Ishikawa (cell line): ENCODE results near the gene MXRA8.

Source experiments
- CEBPB ChIP-seq: IDR thresholded peaks from 2 replicates; pipeline ENCODE4 v1.6.1; 2012
- CREB1 ChIP-seq: IDR thresholded peaks from 2 replicates; pipeline ENCODE4 v1.6.1; 2012; ENCODE audit warnings: low read depth
- EGR1 ChIP-seq: IDR thresholded peaks from 2 replicates; pipeline ENCODE4 v1.6.1; 2012
- EP300 ChIP-seq: IDR thresholded peaks from 2 replicates; pipeline ENCODE4 v1.6.1; 2012; ENCODE audit warnings: borderline replicate concordance
- FOXM1 ChIP-seq: IDR thresholded peaks from 2 replicates; pipeline ENCODE4 v1.6.1; 2012; ENCODE audit warnings: low read depth, borderline replicate concordance
- MAX ChIP-seq: IDR thresholded peaks from 2 replicates; pipeline ENCODE4 v1.6.1; 2012
- NFIC ChIP-seq: IDR thresholded peaks from 2 replicates; pipeline ENCODE4 v1.6.1; 2012
- RAD21 ChIP-seq: IDR thresholded peaks from 2 replicates; pipeline ENCODE4 v1.6.1; 2012; ENCODE audit warnings: low read depth
- TAF1 ChIP-seq: IDR thresholded peaks from 2 replicates; pipeline ENCODE4 v1.6.1; 2012; ENCODE audit warnings: low read depth, mild to moderate bottlenecking
- TCF12 ChIP-seq: IDR thresholded peaks from 2 replicates; pipeline ENCODE4 v1.6.1; 2012; ENCODE audit warnings: low read depth
- TEAD4 ChIP-seq: IDR thresholded peaks from 2 replicates; pipeline ENCODE4 v1.6.1; 2012
- YY1 ChIP-seq: IDR thresholded peaks from 2 replicates; pipeline ENCODE4 v1.6.1; 2012; ENCODE audit warnings: low read depth
- ZBTB7A ChIP-seq: IDR thresholded peaks from 2 replicates; pipeline ENCODE4 v1.6.1; 2012; ENCODE audit warnings: low read depth
- TF ChIP-seq, protein P1 (sequence below): IDR thresholded peaks from 2 replicates; pipeline ENCODE4 v1.6.1; 2012; ENCODE audit warnings: low read depth, mild to moderate bottlenecking
- TF ChIP-seq, protein P2 (sequence below): IDR thresholded peaks from 2 replicates; pipeline ENCODE4 v1.6.1; 2012

MXRA8 gene

GRCh38 chr1:1364266-1364665, 5.9 kb upstream of the MXRA8 start:
- TF ChIP-seq, protein P1, sequence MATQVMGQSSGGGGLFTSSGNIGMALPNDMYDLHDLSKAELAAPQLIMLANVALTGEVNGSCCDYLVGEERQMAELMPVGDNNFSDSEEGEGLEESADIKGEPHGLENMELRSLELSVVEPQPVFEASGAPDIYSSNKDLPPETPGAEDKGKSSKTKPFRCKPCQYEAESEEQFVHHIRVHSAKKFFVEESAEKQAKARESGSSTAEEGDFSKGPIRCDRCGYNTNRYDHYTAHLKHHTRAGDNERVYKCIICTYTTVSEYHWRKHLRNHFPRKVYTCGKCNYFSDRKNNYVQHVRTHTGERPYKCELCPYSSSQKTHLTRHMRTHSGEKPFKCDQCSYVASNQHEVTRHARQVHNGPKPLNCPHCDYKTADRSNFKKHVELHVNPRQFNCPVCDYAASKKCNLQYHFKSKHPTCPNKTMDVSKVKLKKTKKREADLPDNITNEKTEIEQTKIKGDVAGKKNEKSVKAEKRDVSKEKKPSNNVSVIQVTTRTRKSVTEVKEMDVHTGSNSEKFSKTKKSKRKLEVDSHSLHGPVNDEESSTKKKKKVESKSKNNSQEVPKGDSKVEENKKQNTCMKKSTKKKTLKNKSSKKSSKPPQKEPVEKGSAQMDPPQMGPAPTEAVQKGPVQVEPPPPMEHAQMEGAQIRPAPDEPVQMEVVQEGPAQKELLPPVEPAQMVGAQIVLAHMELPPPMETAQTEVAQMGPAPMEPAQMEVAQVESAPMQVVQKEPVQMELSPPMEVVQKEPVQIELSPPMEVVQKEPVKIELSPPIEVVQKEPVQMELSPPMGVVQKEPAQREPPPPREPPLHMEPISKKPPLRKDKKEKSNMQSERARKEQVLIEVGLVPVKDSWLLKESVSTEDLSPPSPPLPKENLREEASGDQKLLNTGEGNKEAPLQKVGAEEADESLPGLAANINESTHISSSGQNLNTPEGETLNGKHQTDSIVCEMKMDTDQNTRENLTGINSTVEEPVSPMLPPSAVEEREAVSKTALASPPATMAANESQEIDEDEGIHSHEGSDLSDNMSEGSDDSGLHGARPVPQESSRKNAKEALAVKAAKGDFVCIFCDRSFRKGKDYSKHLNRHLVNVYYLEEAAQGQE, result no peak
- TF ChIP-seq EGR1 (no peak), CREB1 (no peak), TCF12 (no peak), CEBPB (no peak), EP300 (no peak), ZBTB7A (no peak), TEAD4 (no peak), RAD21 (no peak), MAX (no peak), TAF1 (no peak), FOXM1 (no peak), YY1 (no peak), NFIC (no peak)
- TF ChIP-seq, protein P2, sequence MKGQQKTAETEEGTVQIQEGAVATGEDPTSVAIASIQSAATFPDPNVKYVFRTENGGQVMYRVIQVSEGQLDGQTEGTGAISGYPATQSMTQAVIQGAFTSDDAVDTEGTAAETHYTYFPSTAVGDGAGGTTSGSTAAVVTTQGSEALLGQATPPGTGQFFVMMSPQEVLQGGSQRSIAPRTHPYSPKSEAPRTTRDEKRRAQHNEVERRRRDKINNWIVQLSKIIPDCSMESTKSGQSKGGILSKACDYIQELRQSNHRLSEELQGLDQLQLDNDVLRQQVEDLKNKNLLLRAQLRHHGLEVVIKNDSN, result no peak

GRCh38 chr1:1361982-1362423, 3.6 kb upstream of the MXRA8 start:
- TF ChIP-seq FOXM1, result no peak
- TF ChIP-seq, protein P1, result no peak

- TF ChIP-seq FOXM1, result no peak
Observed at GRCh38 chr1:1361233-1361981, 3.1 kb upstream of the MXRA8 start.

- peak; percentile 83 for TF ChIP-seq TEAD4
- TF ChIP-seq CREB1, result no peak
- TF ChIP-seq MAX, result no peak
- TF ChIP-seq YY1, result no peak
- TF ChIP-seq, protein P2, result peak; percentile 26; the same call in 1 of the 2 replicates
- TF ChIP-seq NFIC, result 0 out of 2 replicates have a peak, but pooled peaks have one; percentile 12
- TF ChIP-seq EGR1, result no peak
Observed at GRCh38 chr1:1360506-1361169, 2.3 kb upstream of the MXRA8 start.

DNA sequence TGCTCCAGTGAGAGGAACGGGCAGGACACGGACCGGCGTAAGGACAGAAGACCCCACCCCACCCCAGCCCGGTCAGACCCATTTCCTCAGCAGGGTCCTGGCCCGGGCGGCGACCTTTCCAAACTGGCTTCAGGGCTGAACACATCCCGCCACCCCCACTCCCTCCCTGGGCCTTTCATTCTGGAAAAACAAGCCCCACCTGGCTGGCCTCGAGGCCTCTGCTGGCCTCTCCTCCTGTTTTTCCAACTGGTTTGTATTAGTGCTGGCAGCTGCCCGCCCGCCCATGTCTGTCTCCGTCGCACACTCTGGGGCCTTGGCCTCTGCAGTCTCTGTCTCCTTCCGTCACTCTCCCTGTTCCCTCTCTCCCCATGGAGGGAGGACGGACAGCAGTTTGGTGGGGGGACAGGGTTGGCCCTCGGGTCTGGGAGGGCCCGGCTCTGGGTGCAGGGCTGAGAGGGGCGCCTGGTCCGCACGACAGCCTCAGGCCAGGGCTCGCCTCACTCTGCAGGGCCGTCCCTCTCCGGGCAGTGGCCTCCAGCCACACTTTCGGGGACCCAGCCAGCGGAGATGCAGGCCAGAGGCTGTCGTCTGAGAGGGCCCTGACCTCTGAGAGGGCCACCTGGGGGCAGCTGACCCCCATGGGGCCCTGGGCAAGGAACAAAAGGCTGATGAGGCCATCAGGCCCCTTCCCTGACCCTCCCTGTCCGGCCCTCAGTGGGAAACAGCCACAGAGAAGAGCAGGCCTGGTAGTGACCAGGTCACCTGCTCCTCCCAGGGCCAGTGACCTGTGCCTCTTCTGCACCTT, 1.5 kb upstream of the MXRA8 start:
- TF ChIP-seq, protein P1, result no peak
- TF ChIP-seq TEAD4 (no peak), NFIC (no peak), YY1 (no peak), TCF12 (no peak), MAX (no peak), ZBTB7A (no peak), EP300 (no peak), FOXM1 (no peak), EGR1 (no peak), CREB1 (no peak), CEBPB (no peak), RAD21 (no peak)
- TF ChIP-seq, protein P2, result no peak
